GM21786 (cell line): ENCODE measurements around the gene CASTOR1.
"Not testable (repeated sequence)": the region's sequence is repeated elsewhere in the genome, so short reads cannot be mapped to it uniquely, and the experiment has no call there.

Experiments
- ATAC-seq: cut with Tn5 transposase; IDR thresholded peaks from one replicate; pipeline ENCODE4 v1.9.1; 2021; ENCODE audit not compliant: unreplicated experiment

Gene CASTOR1

DNA sequence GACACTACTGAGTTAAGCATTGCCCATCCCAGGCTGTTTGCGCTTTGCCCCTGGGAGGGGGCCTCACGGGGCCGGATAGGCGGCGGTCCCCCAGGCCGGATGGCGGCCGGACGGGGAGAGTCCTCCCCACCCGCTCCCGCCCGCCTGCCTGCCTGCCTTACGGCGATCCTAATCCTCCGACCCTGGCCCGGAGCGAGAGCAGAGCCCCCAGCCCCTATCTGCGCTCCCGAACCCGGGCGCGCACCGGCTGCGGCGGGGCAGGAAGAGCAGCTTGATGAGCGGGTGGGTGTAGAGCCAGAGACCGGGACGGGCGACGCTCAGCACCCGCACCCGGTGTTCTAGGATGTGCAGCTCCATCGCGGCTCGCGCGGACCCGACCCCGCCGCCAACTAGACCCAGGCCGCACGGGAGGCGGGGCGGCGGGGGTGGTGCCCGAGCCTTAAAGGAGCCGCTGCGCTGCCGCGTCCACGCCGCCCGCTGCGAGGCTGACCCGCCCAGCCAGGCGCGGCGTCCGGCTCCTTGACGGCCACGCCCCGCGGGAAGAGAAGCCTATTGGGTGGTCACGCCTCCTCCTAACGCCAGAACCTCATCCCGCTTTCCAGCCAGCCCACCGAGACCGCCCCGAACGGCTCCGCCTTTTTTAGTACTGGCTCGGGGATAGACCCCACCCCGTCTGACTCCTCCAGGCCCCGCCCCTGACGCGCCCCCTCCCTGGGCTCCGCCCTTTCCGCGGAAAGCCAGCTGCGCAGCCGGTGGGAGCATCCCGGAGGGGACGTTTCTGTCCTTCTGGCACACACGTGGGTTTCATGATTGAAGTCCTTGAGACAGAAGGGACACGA lies at the start of gene CASTOR1:
Gene CASTOR1 (minus strand): TSS at position 365 of the 839 bp plus-strand sequence. CDS start 8 bp downstream, at position 357.
- ATAC-seq: peak; percentile 62

DNA sequence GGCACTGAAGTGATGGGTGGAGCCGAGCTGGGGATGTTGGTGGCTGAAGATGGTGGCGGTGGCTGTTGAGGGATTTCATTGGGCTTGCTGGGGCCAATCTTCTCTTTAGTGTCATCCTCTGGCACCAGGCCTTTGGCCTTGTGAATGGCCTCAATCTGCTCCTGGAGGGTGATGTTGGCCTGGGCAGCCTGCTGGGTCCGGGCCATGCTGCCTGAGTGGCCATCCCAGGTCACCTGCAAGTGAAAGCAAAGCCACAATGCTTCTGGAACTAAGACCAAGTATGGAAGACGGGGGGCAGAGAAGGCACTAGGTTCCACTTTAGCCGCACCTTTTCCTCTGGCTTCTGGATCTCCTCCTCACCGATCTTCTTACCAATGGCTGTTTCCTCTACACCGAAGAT lies 49.5 kb upstream of the CASTOR1 start:
- no peak for ATAC-seq

- not testable (repeated sequence) for ATAC-seq
Observed at GRCh38 chr22:30338341-30338740, 49.0 kb upstream of the CASTOR1 start.

DNA sequence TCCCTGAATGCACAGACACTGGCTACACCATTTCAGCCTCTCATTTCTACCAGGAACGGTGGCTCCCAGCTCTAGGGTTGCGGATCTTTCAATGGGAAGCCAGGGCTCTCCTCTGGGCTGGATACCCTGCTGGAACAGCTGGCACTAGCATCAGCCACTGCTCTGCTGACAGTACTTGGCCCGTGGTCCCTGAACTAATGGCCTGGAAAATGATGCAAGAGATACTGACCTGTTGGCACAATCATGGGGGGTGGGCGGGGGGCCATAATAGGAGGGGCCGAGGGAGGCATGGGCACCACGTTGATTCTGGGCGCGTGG lies 48.1 kb upstream of the CASTOR1 start:
- no peak for ATAC-seq

DNA sequence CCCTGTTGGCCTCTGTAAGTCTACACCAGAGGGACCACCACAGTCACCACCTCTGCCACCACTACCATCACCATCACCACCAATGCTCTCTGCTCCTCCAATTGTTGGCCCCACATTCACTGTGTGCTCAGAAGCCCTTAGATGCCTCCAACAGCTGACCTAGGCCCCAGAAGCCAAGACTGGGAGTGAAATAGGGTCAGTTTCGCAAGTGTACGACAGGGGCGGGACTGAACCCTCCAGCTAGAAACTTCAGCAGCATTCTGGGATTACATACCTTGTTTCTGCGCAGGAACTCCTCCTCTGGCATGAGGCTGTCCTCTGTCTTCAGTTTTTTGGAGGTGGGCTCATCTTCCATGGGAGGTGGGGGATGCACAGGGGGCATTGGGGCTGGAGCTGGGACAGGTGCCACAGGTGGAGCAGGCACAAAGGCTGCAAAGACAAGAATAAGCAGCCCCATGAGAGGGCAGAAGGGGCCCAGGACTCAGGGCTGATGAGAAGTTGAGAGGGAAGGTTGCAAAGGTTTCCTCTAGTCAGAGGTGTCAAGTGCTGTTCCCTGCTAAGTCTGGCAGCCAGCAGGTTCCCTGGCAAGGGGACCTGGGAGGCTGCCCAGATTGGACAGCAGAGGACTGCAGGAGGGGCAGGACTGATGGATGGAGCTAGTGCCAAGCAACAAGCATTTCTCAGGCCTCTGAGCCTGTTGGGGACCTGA lies 47.6 kb upstream of the CASTOR1 start:
- ATAC-seq: no peak

DNA sequence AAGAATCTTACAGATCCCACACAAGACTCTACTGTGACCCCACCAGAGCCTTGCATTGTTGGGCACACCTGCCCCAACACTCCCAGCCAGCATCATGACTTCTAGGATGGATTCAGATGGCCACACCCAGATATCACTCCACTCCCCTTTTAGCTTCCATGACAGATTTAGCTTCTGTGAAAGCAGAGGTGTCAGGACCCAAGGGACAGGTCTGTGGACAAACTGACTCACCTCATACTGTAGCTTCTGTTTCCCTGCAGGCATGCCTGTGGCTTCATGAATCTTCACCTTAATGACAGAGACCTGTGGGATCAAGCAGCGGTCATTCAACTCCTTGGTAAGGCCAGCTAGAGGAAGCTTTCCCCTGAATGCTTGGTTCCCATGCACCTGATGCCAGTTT lies 45.9 kb upstream of the CASTOR1 start:
- ATAC-seq: no peak

DNA sequence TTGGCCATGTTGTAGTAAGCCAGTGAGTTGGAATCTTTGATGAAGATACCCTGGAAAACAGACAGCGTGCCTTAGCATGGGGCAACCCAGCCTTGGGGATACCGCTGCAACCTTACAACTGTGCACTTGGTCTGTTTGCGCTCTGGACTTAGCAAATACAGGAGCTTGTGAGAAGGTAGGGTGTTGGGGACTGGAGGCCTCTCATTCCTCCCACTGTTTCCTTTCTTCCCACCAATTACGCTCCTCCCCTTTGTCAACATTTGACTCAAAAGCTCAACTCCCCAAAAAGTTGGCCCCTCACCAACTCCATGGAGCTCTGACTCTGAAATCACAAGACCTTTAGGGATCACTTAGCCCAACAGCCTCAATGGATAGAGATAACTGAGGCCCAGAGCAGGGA lies 45.3 kb upstream of the CASTOR1 start:
- no peak for ATAC-seq

- no peak for ATAC-seq
Observed at GRCh38 chr22:30333707-30334087, 44.4 kb upstream of the CASTOR1 start.

DNA sequence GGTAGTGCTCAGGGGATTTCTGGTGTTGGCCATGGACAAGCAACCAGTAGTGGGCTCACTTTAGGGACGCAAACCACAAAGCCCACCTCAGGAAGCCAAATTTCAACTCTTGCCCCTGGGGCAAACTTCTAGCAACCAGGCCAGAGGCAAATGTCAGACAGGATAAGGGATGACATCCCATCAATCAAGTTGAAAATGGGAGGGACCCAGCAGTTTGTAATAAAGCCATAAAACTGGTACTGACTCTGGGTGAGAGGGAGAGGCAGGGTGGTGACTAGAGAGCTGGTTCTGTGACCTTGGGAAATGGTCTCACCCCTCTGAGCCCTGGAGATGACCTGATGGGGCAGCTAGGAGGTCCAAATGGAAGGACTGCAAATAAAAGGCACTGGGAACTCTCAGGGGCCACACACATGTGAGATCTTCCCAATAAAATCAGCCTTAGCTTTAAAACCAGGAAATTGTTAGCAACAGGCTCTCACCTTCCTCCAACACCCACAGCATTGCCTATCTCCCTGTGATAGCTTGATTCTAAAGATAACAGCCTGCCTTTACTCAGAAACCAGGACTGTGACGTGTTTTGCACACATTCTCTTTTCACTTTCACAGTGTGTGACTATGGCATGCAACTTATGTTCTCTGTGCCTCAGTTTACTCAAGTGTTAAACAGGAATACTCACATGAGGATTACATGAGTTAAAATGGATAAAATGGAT lies 43.8 kb upstream of the CASTOR1 start:
- ATAC-seq: no peak

DNA sequence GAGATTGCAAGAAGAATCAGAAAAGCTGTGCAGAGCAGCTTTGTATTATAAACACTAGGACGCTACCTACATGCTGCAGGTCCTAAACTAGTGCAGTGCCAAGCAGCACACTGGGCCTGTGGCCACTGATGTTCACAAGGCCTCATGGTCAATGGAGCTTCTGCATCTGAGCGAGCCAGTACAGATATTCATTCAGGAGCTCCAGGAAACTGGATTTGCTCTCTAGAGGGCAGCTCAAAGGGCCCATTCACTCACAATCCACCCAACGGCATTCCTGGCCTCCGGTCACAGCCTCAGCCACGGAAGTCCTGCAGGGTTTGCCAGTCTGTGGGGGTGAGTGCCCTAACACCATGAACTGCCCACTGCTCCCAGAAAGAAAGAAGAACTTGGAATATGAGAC lies 43.2 kb upstream of the CASTOR1 start:
- no peak for ATAC-seq

DNA sequence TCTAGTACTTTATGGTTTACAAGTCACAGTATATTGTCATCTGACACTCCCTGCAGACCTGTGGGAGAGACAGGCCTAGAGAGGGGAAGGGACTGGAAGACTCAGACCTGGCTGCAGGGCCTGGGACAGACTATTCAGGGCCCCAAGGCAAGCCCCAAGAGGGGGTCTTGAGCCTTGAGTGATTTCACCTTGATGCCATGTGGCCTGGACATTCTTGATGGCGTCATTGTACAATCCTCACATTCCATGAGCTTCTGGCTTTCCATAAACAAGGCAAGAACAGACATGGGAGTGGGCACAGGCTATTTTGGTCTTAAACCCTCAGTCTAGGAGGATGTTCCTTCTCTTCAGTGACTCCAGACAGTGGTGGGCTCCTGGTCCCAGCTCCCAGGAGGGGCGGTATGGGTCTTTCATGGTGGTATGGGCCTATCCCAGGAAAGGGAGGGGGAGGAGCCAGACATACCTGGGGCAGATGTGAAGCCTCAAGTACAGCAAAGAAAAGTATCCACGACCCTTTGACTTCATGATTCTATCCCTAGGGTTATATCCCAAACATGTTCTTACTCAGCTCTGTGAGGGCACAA lies 39.3 kb upstream of the CASTOR1 start:
- no peak for ATAC-seq

GRCh38 chr22:30327864-30328345 lies 38.6 kb upstream of the CASTOR1 start:
- ATAC-seq: no peak

DNA sequence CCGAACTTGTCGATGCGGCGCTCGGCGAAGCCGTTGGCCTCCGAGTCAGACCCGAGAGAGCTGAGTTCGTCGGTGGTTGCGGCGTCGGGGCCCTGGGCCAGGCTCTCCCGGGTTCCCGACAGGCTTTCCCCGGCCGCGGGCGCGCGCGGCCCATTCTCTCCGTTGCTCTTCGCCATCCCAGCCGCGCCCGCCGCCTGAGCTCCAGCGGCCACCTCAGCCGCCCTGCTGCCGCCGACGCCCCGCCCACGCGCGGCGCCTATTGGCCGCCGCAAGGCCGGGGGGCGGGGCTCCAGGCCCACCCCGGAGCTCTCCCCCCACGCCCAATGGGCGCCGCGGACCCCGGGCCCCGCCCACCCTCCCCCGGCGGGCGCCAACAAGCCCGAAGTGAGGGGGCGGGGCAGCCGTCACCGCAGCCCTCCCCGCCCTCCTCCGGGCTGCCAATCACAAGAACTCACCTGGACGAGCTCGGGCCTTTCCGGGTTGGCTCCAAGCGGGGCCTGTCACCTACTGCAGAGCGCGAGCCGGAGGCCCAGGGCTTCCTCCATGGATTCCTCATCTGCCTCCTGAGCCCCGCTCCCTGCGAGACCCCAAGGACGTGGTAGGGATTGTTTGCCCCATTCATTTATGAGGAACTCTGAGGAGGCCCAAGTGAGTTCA lies 37.5 kb upstream of the CASTOR1 start, which contains the start of gene TBC1D10A:
Gene TBC1D10A (minus strand): TSS at position 236 of the 657 bp plus-strand sequence. CDS start 60 bp downstream, at position 176.
- peak; percentile 80 for ATAC-seq

- peak; percentile 22 for ATAC-seq
Observed at GRCh38 chr22:30326255-30326705, 37.0 kb upstream of the CASTOR1 start.

- no peak for ATAC-seq
Observed at GRCh38 chr22:30325724-30326254, 36.5 kb upstream of the CASTOR1 start.

DNA sequence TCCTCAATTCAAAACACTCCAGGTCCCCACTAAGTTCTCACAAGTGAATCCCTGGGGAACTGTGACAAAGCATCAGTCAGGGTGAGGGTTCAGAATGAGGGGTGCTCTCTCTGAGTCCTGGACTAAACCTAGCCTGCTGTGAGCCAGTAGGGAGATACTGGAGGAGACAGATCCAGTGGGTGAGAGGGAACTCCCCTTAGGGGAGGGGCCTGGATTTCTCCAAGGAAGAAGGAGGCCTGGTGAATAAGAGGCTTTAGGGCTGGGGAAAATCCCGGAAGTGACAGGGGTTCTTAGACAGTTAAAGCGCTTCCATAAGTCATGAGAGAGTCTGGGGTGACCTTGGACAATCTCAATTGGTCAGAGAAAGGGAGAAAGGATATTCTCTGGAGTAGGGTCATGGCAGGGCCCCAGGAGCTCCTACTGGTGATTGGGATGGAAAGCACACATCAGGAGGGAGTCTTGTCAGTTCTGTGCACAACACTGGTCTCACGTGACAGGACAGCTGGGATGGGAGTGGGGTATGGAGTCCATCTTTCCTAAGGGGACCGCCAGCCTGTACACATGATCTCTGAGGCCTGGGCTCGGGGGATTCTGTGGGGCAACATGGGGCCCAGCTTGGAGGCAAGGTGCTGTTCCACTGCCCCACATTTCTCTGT lies 35.9 kb upstream of the CASTOR1 start:
- ATAC-seq: no peak

DNA sequence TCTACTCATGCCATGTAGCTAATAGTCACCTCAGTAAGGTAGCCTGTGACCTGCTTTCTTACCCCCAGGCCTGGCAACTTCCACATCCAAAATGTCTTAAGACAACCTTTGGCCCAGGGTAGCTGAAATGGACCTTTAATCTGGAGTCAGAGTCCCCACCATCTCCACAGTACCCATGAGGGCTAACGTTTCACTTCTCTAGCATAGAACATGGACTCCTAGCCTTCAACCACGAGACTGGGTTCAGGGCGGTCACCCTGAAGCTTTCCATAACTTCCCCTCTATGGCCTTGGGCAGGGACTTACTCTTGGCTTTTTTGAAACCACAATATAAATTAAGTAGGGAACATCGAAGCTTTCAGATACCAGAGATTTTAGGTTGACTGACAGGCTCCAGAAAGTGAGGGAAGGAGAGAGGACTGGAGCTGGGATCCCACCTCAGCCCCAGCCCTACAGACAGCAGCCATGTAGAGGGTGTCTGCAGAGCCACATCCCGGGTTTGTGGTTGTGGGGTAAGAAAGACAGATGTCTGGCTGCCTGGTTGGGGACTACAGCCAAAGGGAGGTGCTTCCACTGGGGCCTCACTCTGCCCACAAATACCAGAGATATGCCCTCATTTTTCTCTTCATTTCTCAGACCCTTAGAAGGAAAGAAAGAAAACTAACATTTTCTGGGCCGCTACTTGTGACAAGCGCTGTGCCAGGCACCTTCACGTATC lies 34.9 kb upstream of the CASTOR1 start:
- ATAC-seq: no peak

- ATAC-seq: no peak
Observed at GRCh38 chr22:30323246-30323645, 33.9 kb upstream of the CASTOR1 start.

GRCh38 chr22:30321461-30321860 lies 32.2 kb upstream of the CASTOR1 start:
- ATAC-seq: no peak
